GM13977 (cell line): ENCODE results near the gene RITA1.

Experiments
- DNase-seq: peaks from one replicate; pipeline ENCODE4 v3.0.0; 2012; ENCODE audit warnings: low spot score
- in situ Hi-C: fragments of 300-500 bp; cut with MboI; formaldehyde crosslinking; loops from one replicate; pipeline ENCODE4 v1.12.0; 2022; ENCODE audit warnings: low sequenced_read_pairs, low pct_unique_long_range_greater_than_20kb, mixed read lengths, inconsistent platforms; ENCODE audit not compliant: unreplicated experiment
- TF ChIP-seq, protein P1 (sequence below): IDR thresholded peaks from 2 replicates; pipeline ENCODE4 v1.5.1; 2012; ENCODE audit warnings: mild to moderate bottlenecking, control low read depth; ENCODE audit not compliant: insufficient read depth; ENCODE audit errors: extremely low read depth, missing control alignments

RITA1 gene

DNA sequence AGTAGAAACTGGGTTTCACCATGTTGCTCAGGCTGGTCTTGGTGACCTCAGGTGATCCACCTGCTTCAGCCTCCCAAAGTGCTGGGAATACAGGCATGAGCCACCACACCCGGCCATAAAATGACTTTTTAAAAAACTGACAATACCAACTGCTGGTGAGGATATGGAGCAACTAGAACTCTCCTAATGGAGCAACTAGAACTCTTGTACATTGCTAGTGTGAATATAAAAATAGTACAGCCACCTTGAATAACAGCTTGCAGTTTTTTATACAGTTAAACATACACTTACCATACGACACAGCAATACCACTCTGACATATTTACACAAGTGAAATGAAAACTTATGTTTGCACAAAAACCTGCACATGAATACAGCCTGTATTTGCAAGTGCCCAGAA lies 38.5 kb upstream of the RITA1 start:
- in situ Hi-C loops, result no loop called here
- TF ChIP-seq, protein P1, sequence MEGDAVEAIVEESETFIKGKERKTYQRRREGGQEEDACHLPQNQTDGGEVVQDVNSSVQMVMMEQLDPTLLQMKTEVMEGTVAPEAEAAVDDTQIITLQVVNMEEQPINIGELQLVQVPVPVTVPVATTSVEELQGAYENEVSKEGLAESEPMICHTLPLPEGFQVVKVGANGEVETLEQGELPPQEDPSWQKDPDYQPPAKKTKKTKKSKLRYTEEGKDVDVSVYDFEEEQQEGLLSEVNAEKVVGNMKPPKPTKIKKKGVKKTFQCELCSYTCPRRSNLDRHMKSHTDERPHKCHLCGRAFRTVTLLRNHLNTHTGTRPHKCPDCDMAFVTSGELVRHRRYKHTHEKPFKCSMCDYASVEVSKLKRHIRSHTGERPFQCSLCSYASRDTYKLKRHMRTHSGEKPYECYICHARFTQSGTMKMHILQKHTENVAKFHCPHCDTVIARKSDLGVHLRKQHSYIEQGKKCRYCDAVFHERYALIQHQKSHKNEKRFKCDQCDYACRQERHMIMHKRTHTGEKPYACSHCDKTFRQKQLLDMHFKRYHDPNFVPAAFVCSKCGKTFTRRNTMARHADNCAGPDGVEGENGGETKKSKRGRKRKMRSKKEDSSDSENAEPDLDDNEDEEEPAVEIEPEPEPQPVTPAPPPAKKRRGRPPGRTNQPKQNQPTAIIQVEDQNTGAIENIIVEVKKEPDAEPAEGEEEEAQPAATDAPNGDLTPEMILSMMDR, result no peak
- no peak for DNase-seq

DNA sequence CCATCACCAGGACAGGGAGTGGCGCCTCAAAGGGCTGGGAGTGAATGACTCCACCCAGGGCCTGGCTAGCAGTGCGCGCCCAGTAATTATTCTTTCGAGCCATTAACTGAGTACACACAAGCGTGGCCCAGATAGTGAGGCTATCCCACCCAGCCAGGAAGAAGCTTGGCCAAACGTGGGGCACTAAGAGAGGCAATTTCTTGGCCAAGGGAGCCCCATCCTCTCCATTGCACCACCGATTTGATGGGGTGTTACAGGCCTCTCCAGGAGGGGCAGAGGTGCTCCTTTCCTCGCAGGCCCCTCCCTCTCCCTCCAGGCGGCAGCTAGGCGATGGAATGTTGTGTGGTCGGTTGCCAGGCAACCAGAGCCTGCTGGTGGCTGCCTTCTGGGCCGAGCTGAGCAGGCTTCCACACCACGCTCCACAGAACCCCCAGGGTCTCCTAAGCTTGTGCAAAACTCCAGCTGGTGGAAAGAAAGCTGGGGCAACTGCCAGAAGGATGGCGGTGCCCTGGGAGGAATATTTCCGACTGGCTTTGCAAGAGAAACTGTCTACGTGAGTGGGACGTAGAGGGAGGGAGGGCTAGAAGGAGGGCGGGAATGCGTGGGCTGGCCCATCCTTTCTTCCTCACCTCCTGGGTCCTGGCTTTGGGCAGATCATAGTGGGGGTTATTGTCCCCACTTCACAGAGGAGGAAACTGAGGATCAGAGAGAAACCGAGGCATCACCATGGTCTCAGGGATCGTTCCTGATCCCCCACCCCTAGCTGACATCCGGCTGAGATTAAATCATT lies 36.0 kb upstream of the RITA1 start, which contains the start of gene CFAP73:
Gene CFAP73, plus strand, starts transcription at position 364 of the 790 bp plus-strand sequence. Its CDS starts 134 bp downstream, at position 498.
- TF ChIP-seq, protein P1, result no peak
- in situ Hi-C loops, result no loop called here
- no peak for DNase-seq

DNA sequence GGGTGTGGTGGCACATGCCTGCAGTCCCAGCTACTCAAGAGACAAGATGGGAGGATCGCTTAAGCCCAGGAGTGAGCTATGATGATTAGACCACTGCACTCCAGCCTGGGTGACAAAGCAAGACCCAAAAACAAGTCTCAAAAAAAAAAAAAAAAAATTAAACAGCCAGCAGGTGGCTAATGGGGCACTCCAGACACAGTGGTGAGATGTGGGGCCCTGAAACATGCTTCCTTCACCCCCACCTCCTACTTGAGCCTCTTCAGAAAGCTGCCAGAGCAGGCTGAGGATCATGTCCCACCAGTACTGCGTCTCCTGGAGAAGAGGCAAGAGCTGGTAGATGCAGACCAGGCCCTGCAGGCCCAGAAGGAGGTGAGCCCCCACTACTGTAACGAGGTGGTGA lies 33.9 kb upstream of the RITA1 start:
- DNase-seq, result no peak
- in situ Hi-C loops, result no loop called here
- TF ChIP-seq, protein P1, result no peak

DNA sequence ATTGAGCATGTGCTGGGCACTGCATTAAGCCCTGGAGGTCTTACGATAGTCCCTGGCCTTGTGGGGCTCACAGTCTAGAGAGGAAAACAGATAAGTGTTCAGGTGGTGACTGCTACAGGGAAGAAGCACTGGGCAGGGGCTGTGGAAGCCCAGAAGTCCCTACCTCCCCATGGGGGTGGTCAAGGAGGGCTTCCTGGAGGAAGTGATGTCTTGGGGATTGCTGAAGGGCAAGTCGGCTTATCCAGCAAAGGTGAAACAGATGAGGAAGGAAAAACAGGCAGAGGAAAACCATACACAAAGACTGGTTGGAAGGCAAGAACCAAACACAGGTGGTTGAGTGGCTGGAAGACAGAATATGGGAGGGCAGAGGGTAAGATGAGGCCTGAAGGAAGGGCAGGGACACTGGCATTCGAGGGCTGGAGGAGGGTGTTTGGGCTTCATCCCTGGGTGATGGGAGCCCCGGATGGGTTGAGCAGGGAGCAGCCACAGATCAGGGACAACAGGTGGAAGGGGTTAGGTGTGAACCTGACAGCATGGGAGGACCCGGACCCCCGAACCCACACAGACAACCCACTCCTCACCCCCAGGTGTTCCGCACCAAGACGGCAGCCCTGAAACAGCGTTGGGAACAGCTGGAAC lies 33.2 kb upstream of the RITA1 start:
- no peak for DNase-seq
- in situ Hi-C loops, result no loop called here
- TF ChIP-seq, protein P1, result no peak

DNA sequence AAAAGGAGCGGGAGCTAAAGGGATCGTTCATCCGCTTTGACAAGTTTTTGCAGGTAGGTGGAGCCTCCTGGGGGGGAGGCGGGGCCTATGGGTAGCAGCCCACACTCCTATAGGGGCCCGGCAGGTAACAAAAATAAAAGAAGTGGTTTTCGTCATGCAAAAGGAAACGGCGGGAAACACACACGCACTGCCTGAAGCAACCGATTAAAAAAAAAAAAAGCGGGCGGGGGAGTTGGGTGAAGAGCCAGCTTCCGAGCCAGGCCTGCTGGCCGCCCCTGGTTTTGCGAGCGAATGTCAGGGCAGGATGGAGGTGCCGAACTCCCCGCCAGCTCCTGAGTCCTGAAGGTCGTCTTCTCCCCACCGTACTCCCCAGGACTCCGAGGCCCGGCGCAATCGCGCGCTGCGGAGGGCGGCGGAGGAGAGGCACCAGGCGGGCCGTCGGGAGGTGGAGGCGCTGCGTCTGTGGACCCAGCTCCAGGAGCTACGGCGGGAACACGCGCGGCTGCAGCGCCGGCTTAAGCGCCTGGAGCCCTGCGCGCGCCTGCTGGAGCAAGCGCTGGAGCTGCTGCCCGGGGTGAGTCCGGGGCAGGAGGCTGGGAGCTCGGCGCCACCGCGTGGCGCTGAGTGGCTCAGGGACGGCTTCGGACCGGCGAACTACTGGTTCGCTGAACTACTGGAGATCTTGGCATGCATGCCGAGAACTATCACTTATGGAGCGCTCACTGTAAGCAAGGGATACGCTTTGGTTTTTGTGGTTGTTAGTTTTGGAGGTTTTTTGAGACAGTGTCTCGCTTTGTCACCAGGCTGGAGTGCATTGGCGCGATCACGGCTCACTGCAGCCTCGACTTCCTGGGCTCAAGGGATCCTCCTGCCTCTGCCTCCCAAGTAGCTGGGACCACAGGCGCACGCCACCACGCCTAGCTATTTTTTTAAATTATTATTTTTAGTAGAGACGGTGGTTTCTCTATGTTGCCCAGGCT lies 32.4 kb upstream of the RITA1 start:
- TF ChIP-seq, protein P1, result peak; percentile 74
- in situ Hi-C loops, result no loop called here
- DNase-seq, result peak; percentile 89

DNA sequence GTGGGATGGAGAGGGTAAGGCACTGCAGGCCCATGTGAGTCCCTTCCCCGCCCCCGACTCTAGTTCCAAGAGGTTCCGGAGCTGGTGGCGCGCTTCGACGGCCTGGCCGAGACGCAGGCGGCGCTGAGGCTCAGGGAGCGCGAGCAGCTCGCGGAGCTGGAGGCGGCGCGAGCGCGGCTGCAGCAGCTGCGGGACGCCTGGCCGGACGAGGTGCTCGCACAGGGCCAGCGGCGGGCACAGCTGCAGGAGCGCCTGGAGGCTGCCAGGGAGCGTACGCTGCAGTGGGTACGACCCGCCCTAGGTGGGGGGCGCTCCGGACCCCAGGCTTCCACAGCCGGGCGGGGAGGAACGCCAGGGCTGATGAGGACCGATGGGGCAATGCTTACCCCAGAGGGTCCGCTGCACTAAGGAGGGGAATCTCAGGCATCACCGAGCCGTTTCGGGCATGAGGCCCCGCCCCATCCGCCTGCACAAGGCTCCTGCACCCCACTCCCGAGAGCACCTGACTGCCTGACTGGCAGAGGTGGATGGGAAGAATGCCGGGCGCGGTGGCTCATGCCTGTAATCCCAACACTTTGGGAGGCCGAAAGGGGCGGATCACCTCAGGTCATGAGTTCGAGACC lies 31.1 kb upstream of the RITA1 start:
- in situ Hi-C loops, result no loop called here
- TF ChIP-seq, protein P1, result no peak
- peak; percentile 67 for DNase-seq
